BJ (cell line): ENCODE results near the gene RHBDD1. TPM values are rescaled to one million over a fixed set of nuclear protein-coding genes. Genes with fewer than 3 reads are reported as not detected.

Experiments
- CTCF ChIA-PET: fragments of 350-600 bp; formaldehyde crosslinking; extraction: SDS; loops from one replicate; lab custom pipeline; 2021; ENCODE audit warnings: antibody characterized with exemption, inconsistent platforms; lab: Yijun Ruan, JAX
- POLR2A ChIA-PET: fragments of 300-600 bp; sonication (Branson Sonifier 250); formaldehyde crosslinking; extraction: SDS; loops from one replicate; lab custom pipeline; 2021; ENCODE audit warnings: antibody characterized with exemption; lab: Charles Lee
- DNase-seq: peaks from one replicate; pipeline ENCODE4 v3.0.0-alpha.2; 2011; ENCODE audit warnings: low read depth
- H3K27me3 ChIP-seq: 2 replicates; pipeline ENCODE4 v1.6.0; 2011; ENCODE audit warnings: low read length; ENCODE audit not compliant: control insufficient read depth, insufficient read depth
- H3K36me3 ChIP-seq: 2 replicates; pipeline ENCODE4 v1.5.1; 2011; ENCODE audit warnings: low read length; ENCODE audit not compliant: control insufficient read depth, insufficient read depth
- H3K4me3 ChIP-seq: 2 replicates; pipeline ENCODE4 v1.5.1; 2011; ENCODE audit warnings: low read depth, mild to moderate bottlenecking, control low read depth, low read length
- CTCF ChIP-seq: IDR thresholded peaks from 2 replicates; pipeline ENCODE4 v1.5.1; 2011; ENCODE audit warnings: low read depth, mild to moderate bottlenecking, control low read depth, inconsistent platforms, low read length, moderate library complexity; ENCODE audit not compliant: insufficient read depth
- polyA plus RNA-seq: library from polyadenylated mRNA; depleted of rRNA; stranded (reverse); fragments of >200 nt; gene quantifications from 2 replicates; pipeline ENCODE4 v1.2.3, GENCODE V29; 2011

RHBDD1 gene
- polyA plus RNA-seq, 1 experiment = 29.2 TPM

- CTCF ChIA-PET = interaction anchor here (0.8 to 1.4 kb wide), 3 partner anchors 12 to 1129 kb away, joined by 3 to 4 read pairs (median 3); no protein-coding TSS in a partner anchor
- no peak for TF ChIP-seq CTCF
- Histone ChIP-seq H3K36me3 (peaks cover 9% of the 10 kb centered on the region), H3K4me3 (no peak overlapping the region), H3K27me3 (no peaks in the 10 kb centered on the region)
- POLR2A ChIA-PET = interaction anchor here (0.5 kb wide), 1 partner anchor 307 kb away, joined by 8 read pairs; no protein-coding TSS in a partner anchor
- DNase-seq = no peak
Measured at GRCh38 chr2:226790431-226790830, 45.4 kb upstream of the RHBDD1 start.

GRCh38 chr2:226791056-226791486, 44.8 kb upstream of the RHBDD1 start:
- H3K36me3 ChIP-seq = peaks cover 14% of the 10 kb centered on the region
- no peak for TF ChIP-seq CTCF
- H3K4me3 ChIP-seq = peak overlapping the region; percentile 47
- DNase-seq = no peak
- ChIA-PET CTCF (interaction anchor here (0.9 to 1.4 kb wide), 2 partner anchors 307 to 1130 kb away, joined by 3 to 4 read pairs; no protein-coding TSS in a partner anchor), POLR2A (no interaction called here)
- no peaks in the 10 kb centered on the region for H3K27me3 ChIP-seq

- peak; percentile 11; the same call in 1 of the 2 replicates for TF ChIP-seq CTCF
- DNase-seq = no peak
- H3K4me3 ChIP-seq = peak overlapping the region; percentile 99
- H3K36me3 ChIP-seq = peaks cover 18% of the 10 kb centered on the region
- ChIA-PET POLR2A (no interaction called here), CTCF (interaction anchor here (0.9 to 1.4 kb wide), 3 partner anchors 11 to 1131 kb away, joined by 3 to 4 read pairs (median 3); no protein-coding TSS in a partner anchor)
- no peaks in the 10 kb centered on the region for H3K27me3 ChIP-seq
Measured at GRCh38 chr2:226791487-226792081, 44.3 kb upstream of the RHBDD1 start.

- no peak for DNase-seq
- Histone ChIP-seq H3K36me3 (peaks cover 22% of the 10 kb centered on the region), H3K27me3 (no peaks in the 10 kb centered on the region), H3K4me3 (peak overlapping the region; percentile 99)
- POLR2A ChIA-PET = interaction anchor here (0.6 kb wide), 2 partner anchors 39 to 177 kb away, joined by 3 to 13 read pairs; no protein-coding TSS in a partner anchor
- no peak for TF ChIP-seq CTCF
- CTCF ChIA-PET = interaction anchor here (1.0 kb wide), 1 partner anchor 11 kb away, joined by 3 read pairs; no protein-coding TSS in a partner anchor
Measured at GRCh38 chr2:226792155-226792881, 43.5 kb upstream of the RHBDD1 start.

- no peaks in the 10 kb centered on the region for H3K27me3 ChIP-seq
- no peak for DNase-seq
- ChIA-PET CTCF (no interaction called here), POLR2A (interaction anchor here (0.5 to 0.7 kb wide), 2 partner anchors 363 to 609 kb away, joined by 3 read pairs; no protein-coding TSS in a partner anchor)
- peak overlapping the region; percentile 99 for H3K4me3 ChIP-seq
- TF ChIP-seq CTCF = no peak
- H3K36me3 ChIP-seq = peaks cover 29% of the 10 kb centered on the region
Measured at GRCh38 chr2:226793646-226794045, 42.2 kb upstream of the RHBDD1 start.
